Measurements from ENCODE around the gene IL19. TPM values are rescaled to one million over a fixed set of nuclear protein-coding genes. Genes with fewer than 3 reads are reported as not detected.

IL19 gene
- total and polyA plus RNA-seq, 2 of the 13 experiments (the other 11 are each of a cell fraction or from before 2014, with no cell fraction given): not detected

DNA sequence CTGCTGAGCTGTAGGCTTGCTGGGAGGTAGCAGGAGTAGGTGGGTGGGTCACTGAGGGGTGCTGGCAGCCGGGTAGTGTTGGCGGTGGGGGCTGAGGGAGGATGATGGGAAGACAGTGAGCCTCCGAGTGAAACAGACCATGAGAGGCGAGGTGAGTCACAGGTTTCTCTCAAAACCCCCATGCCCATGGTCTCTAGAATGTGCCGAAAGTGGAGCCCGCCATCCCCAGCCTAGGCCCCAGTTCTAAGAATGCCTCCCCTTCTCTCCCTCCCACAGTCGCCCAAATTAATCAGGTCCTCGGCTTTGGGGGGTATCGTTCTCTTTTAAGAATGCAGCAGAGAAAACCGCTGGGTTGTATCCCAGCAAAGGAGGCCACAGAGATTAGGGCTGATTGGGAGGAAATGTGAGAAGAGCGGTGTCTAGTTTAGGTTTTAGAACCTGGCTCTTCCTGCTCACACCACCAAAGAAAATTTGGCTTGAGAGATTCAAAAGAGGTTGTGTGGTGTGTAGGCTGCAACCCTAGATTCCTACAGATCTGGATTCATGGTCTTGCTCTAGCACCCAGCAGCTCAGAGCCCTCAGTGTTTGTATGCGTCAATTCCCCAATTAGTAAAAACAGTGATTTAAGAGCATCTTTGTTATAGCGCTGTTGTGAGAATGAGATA, 27.7 kb upstream of the IL19 start (continued):
- TF ChIP-seq, protein P1, sequence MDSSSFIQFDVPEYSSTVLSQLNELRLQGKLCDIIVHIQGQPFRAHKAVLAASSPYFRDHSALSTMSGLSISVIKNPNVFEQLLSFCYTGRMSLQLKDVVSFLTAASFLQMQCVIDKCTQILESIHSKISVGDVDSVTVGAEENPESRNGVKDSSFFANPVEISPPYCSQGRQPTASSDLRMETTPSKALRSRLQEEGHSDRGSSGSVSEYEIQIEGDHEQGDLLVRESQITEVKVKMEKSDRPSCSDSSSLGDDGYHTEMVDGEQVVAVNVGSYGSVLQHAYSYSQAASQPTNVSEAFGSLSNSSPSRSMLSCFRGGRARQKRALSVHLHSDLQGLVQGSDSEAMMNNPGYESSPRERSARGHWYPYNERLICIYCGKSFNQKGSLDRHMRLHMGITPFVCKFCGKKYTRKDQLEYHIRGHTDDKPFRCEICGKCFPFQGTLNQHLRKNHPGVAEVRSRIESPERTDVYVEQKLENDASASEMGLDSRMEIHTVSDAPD (CRISPR knock-in tag; IDR thresholded peaks at IDR 0.05): no peak
- TF ChIP-seq SRF (IDR thresholded peaks at IDR 0.05; ENCODE audit: low read depth, low read length): no peak
- no peak for TF ChIP-seq ZNF335 (CRISPR knock-in tag; IDR thresholded peaks at IDR 0.05)
- TF ChIP-seq, protein P2, sequence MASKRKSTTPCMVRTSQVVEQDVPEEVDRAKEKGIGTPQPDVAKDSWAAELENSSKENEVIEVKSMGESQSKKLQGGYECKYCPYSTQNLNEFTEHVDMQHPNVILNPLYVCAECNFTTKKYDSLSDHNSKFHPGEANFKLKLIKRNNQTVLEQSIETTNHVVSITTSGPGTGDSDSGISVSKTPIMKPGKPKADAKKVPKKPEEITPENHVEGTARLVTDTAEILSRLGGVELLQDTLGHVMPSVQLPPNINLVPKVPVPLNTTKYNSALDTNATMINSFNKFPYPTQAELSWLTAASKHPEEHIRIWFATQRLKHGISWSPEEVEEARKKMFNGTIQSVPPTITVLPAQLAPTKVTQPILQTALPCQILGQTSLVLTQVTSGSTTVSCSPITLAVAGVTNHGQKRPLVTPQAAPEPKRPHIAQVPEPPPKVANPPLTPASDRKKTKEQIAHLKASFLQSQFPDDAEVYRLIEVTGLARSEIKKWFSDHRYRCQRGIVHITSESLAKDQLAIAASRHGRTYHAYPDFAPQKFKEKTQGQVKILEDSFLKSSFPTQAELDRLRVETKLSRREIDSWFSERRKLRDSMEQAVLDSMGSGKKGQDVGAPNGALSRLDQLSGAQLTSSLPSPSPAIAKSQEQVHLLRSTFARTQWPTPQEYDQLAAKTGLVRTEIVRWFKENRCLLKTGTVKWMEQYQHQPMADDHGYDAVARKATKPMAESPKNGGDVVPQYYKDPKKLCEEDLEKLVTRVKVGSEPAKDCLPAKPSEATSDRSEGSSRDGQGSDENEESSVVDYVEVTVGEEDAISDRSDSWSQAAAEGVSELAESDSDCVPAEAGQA (IDR thresholded peaks at IDR 0.05; ENCODE audit: low read depth): no peak
- TF ChIP-seq, protein P2 (CRISPR knock-in tag; IDR thresholded peaks at IDR 0.05; ENCODE audit: borderline replicate concordance): no peak
- no peak for TF ChIP-seq ZNF577 (CRISPR knock-in tag; IDR thresholded peaks at IDR 0.05; ENCODE audit: borderline replicate concordance, low read depth)
- TF ChIP-seq ZZZ3 (CRISPR knock-in tag; IDR thresholded peaks at IDR 0.05; ENCODE audit: borderline replicate concordance): no peak
- TF ChIP-seq GTF3A (CRISPR knock-in tag; conservative IDR thresholded peaks at IDR 0.05): no peak
- no peak for TF ChIP-seq MYC (CRISPR knock-in tag; IDR thresholded peaks at IDR 0.05; ENCODE audit: borderline replicate concordance)
- TF ChIP-seq, protein P3, sequence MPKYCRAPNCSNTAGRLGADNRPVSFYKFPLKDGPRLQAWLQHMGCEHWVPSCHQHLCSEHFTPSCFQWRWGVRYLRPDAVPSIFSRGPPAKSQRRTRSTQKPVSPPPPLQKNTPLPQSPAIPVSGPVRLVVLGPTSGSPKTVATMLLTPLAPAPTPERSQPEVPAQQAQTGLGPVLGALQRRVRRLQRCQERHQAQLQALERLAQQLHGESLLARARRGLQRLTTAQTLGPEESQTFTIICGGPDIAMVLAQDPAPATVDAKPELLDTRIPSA (CRISPR knock-in tag; IDR thresholded peaks at IDR 0.05; ENCODE audit: borderline replicate concordance): no peak
